Lower lobe of right lung (tissue), 2 donors: ENCODE results near the gene PTPRN2. TPM values are rescaled to one million over a fixed set of nuclear protein-coding genes. Genes with fewer than 3 reads are reported as not detected.

Experiments used
- ATAC-seq, 2 donors: fragments of 200-7000 bp; cut with Tn5 transposase; one replicate each; pipeline ENCODE4 v1.9.1; 2020 to 2022; ENCODE audit warnings: mild to moderate bottlenecking in 2 of 2, moderate library complexity in 2 of 2
- DNase-seq: peaks from one replicate; pipeline ENCODE4 v3.0.0-alpha.2; 2020
- H3K27ac ChIP-seq: fragments of 200-600 bp; one replicate; pipeline ENCODE4 v1.8.0; 2022
- H3K27me3 ChIP-seq: fragments of 200-600 bp; one replicate; pipeline ENCODE4 v1.8.0; 2022; ENCODE audit warnings: low read depth
- H3K36me3 ChIP-seq: fragments of 200-600 bp; one replicate; pipeline ENCODE4 v1.8.0; 2022; ENCODE audit warnings: mild to moderate bottlenecking
- H3K4me1 ChIP-seq: fragments of 200-600 bp; one replicate; pipeline ENCODE4 v1.8.0; 2022
- H3K4me3 ChIP-seq: fragments of 200-600 bp; one replicate; pipeline ENCODE4 v1.8.0; 2022; ENCODE audit warnings: mild to moderate bottlenecking
- H3K9me3 ChIP-seq: fragments of 200-600 bp; one replicate; pipeline ENCODE4 v1.8.0; 2022
- intact Hi-C: fragments of 100-400 bp; cut with DNase I; formaldehyde crosslinking; loops from one replicate; pipeline ENCODE4 v1.11.0; 2022
- total RNA-seq: library from RNA; stranded (reverse); fragmentation: NEBNext Ultra II Directional; extraction: Animal tissue kit (Norgen Biotek cat#: 25700); gene quantifications from one replicate; pipeline ENCODE4 v1.2.1, GENCODE V29; 2021
- TF ChIP-seq, protein P1 (sequence below): fragments of 200-600 bp; IDR thresholded peaks from one replicate; pipeline ENCODE4 v1.8.0; 2022; ENCODE audit warnings: antibody characterized with exemption, mild to moderate bottlenecking
- donor health status: DM: no; HTN: yes; CAD: no; lungs with severe emphysema.

The PTPRN2 gene
- total RNA-seq, 1 donor from 2014 or later: 6.8 TPM

- DNase-seq (no peak), ATAC-seq (no peak)
- Histone ChIP-seq H3K4me3 (no peak overlapping the region), H3K27me3 (peaks cover 12% of the 10 kb centered on the region), H3K4me1 (peaks cover 5% of the 10 kb centered on the region), H3K9me3 (no peaks in the 10 kb centered on the region), H3K36me3 (no peaks in the 10 kb centered on the region), H3K27ac (no peak overlapping the region)
- intact Hi-C loops: no loop called here
- TF ChIP-seq, protein P1, sequence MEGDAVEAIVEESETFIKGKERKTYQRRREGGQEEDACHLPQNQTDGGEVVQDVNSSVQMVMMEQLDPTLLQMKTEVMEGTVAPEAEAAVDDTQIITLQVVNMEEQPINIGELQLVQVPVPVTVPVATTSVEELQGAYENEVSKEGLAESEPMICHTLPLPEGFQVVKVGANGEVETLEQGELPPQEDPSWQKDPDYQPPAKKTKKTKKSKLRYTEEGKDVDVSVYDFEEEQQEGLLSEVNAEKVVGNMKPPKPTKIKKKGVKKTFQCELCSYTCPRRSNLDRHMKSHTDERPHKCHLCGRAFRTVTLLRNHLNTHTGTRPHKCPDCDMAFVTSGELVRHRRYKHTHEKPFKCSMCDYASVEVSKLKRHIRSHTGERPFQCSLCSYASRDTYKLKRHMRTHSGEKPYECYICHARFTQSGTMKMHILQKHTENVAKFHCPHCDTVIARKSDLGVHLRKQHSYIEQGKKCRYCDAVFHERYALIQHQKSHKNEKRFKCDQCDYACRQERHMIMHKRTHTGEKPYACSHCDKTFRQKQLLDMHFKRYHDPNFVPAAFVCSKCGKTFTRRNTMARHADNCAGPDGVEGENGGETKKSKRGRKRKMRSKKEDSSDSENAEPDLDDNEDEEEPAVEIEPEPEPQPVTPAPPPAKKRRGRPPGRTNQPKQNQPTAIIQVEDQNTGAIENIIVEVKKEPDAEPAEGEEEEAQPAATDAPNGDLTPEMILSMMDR: no peak
Observed at GRCh38 chr7:157873181-157873580, 714.4 kb downstream of the PTPRN2 start.

DNA sequence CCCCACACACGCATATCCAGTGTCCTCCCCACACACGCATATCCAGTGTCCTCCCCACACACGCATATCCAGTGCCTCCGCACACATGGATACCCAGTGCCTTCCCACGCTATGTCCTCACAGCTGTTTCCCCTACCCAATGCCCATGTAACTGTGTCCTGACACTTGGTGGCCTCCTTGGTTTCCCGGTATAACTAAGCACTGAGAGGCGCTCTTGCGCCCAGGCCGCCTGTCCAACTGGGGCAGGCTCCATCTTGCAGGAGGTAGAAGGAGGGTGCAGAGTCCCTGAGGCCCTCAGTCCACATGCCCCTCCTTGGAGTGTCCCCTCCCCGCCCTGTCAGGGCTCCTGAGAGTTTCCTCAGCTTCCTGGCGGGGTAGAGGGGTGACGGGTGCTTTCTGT is 715.2 kb downstream of the PTPRN2 start:
- Histone ChIP-seq H3K27ac (no peak overlapping the region), H3K4me1 (peaks cover 5% of the 10 kb centered on the region), H3K27me3 (peaks cover 12% of the 10 kb centered on the region), H3K9me3 (no peaks in the 10 kb centered on the region), H3K36me3 (no peaks in the 10 kb centered on the region), H3K4me3 (no peak overlapping the region)
- TF ChIP-seq, protein P1: no peak
- DNase-seq (no peak), ATAC-seq (no peak)
- intact Hi-C loops: no loop called here

DNA sequence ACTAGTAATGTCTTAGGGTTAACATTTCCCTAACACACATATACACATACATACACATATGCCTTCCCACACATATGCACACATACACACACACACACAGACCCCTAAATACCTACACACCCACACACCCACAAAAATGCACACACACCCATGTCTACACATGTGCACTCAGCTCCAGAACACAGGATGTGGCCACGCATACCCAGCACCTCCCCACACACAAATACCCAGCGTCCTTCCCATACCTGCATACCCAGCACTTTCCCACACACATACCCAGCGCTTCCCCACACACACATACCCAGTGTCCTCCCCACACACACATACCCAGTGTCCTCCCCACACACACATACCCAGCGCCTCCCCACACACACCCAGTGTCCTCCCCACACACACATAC is 715.9 kb downstream of the PTPRN2 start:
- no peak overlapping the region for H3K4me3 ChIP-seq
- ATAC-seq (no peak), DNase-seq (no peak)
- peaks cover 5% of the 10 kb centered on the region for H3K4me1 ChIP-seq
- H3K9me3 ChIP-seq: no peaks in the 10 kb centered on the region
- TF ChIP-seq, protein P1: no peak
- intact Hi-C loops: no loop called here
- H3K27me3 ChIP-seq: peaks cover 12% of the 10 kb centered on the region
- no peaks in the 10 kb centered on the region for H3K36me3 ChIP-seq
- no peak overlapping the region for H3K27ac ChIP-seq

- ATAC-seq: no peak
- DNase-seq: no peak
- H3K36me3 ChIP-seq: no peaks in the 10 kb centered on the region
- H3K27ac ChIP-seq: no peak overlapping the region
- H3K27me3 ChIP-seq: peaks cover 9% of the 10 kb centered on the region
- peaks cover 5% of the 10 kb centered on the region for H3K4me1 ChIP-seq
- TF ChIP-seq, protein P1: no peak
- intact Hi-C loops: no loop called here
- no peaks in the 10 kb centered on the region for H3K9me3 ChIP-seq
- H3K4me3 ChIP-seq: no peak overlapping the region
Observed at GRCh38 chr7:157870644-157871290, 716.9 kb downstream of the PTPRN2 start.

GRCh38 chr7:157869793-157870192 is 717.8 kb downstream of the PTPRN2 start:
- intact Hi-C loops: no loop called here
- DNase-seq (no peak), ATAC-seq (no peak)
- H3K27ac ChIP-seq: no peak overlapping the region
- no peaks in the 10 kb centered on the region for H3K36me3 ChIP-seq
- H3K4me1 ChIP-seq: no peaks in the 10 kb centered on the region
- H3K27me3 ChIP-seq: no peaks in the 10 kb centered on the region
- H3K4me3 ChIP-seq: no peak overlapping the region
- TF ChIP-seq, protein P1: no peak
- no peaks in the 10 kb centered on the region for H3K9me3 ChIP-seq
